B cell (primary cell): ENCODE results near the gene PGAM2. TPM values are rescaled to one million over a fixed set of nuclear protein-coding genes. Genes with fewer than 3 reads are reported as not detected.

Experiments
- ATAC-seq: fragments of 200-7000 bp; cut with Tn5 transposase; one replicate; pipeline ENCODE4 v1.10.0; 2021; ENCODE audit warnings: low read depth, mild to moderate bottlenecking, moderate number of reproducible peaks, moderate library complexity
- CTCF ChIA-PET: fragments of 350-600 bp; sonication (Branson Sonifier 250); formaldehyde crosslinking; loops from one replicate; lab custom pipeline; 2021; ENCODE audit warnings: antibody characterized with exemption, inconsistent platforms; lab: Charles Lee
- POLR2A ChIA-PET: fragments of 350-600 bp; sonication (Branson Sonifier 250); formaldehyde crosslinking; loops from one replicate; lab custom pipeline; 2021; ENCODE audit warnings: antibody characterized with exemption; lab: Charles Lee
- DNase-seq: peaks from one replicate; pipeline ENCODE4 v3.0.0; 2013
- H2AFZ ChIP-seq: 2 replicates; pipeline ENCODE4 v1.6.1; 2012; ENCODE audit warnings: mild to moderate bottlenecking, low read depth, low read length; ENCODE audit not compliant: insufficient read depth, poor library complexity, severe bottlenecking
- H3K27ac ChIP-seq, 2 donors: 1 replicate in 1 of 2; 2 replicates in 1 of 2; pipeline ENCODE4 v1.5.1; 2012 to 2013; ENCODE audit warnings: low read length in 2 of 2, mild to moderate bottlenecking in 2 of 2, moderate library complexity in 1 of 2
- H3K27me3 ChIP-seq, 4 experiments: fragments of 200-600 bp in 1 of 4; sonication (generic) in 1 of 4; replicated peaks in 1 of 4; 1 replicate in 2 of 4; 2 replicates in 2 of 4; pipeline versions ENCODE4 v1.6.1 to v1.7.0; 2013 to 2016; ENCODE audit warnings: low read length in 3 of 4, mild to moderate bottlenecking in 2 of 4, mixed read lengths in 1 of 4, moderate library complexity in 1 of 4; ENCODE audit not compliant: insufficient read depth in 4 of 4, control insufficient read depth in 3 of 4; ENCODE audit errors: control extremely low read depth in 1 of 4
- H3K36me3 ChIP-seq, 2 experiments: replicated peaks in 1 of 2; 1 replicate in 1 of 2; 2 replicates in 1 of 2; pipeline versions ENCODE4 v1.6.1 to v1.7.1; 2013; ENCODE audit warnings: low read length in 1 of 2; ENCODE audit not compliant: insufficient read depth in 2 of 2, control insufficient read depth in 1 of 2; ENCODE audit errors: control extremely low read depth in 1 of 2, extremely low read depth in 1 of 2
- H3K4me1 ChIP-seq, 2 donors: fragments of 200-600 bp in 1 of 2; sonication (generic) in 1 of 2; 1 replicate in 1 of 2; 2 replicates in 1 of 2; pipeline versions ENCODE4 v1.5.1 to v1.6.1; 2013 to 2017; ENCODE audit warnings: low read length in 2 of 2; ENCODE audit not compliant: control insufficient read depth in 2 of 2, insufficient read depth in 2 of 2
- H3K4me2 ChIP-seq: replicated peaks from 2 replicates; pipeline ENCODE3; 2012; ENCODE audit warnings: mild to moderate bottlenecking, low read depth, low read length; ENCODE audit not compliant: poor library complexity, severe bottlenecking
- H3K4me3 ChIP-seq, 5 experiments: fragments of 200-600 bp in 1 of 5; sonication (generic) in 1 of 5; 1 replicate in 3 of 5; 2 replicates in 2 of 5; pipeline versions ENCODE4 v1.5.1 to v1.7.0; 2011 to 2016; ENCODE audit warnings: low read length in 4 of 5, mild to moderate bottlenecking in 4 of 5, low read depth in 2 of 5, control low read depth in 1 of 5, moderate library complexity in 1 of 5; ENCODE audit not compliant: insufficient read depth in 1 of 5; ENCODE audit errors: control extremely low read depth in 1 of 5, extremely low read depth in 1 of 5
- H3K79me2 ChIP-seq: fragments of 200-600 bp; sonication (generic); one replicate; pipeline ENCODE4 v1.6.0; 2016; ENCODE audit warnings: low read length; ENCODE audit not compliant: control insufficient read depth, insufficient read depth
- H3K9ac ChIP-seq: fragments of 200-600 bp; sonication (generic); 2 replicates; pipeline ENCODE4 v1.6.1; 2017; ENCODE audit warnings: mild to moderate bottlenecking, low read length, moderate library complexity
- H3K9me3 ChIP-seq, 3 donors: one replicate each; pipeline versions ENCODE4 v1.6.1 to v1.7.1; 2013; ENCODE audit warnings: low read length in 2 of 3; ENCODE audit not compliant: control insufficient read depth in 2 of 3, insufficient read depth in 1 of 3; ENCODE audit errors: control extremely low read depth in 1 of 3
- H4K20me1 ChIP-seq: 2 replicates; pipeline ENCODE4 v1.6.0; 2012; ENCODE audit warnings: mild to moderate bottlenecking, low read length; ENCODE audit not compliant: insufficient read depth, control insufficient read depth, poor library complexity, severe bottlenecking
- H3K27ac Mint-ChIP-seq: one replicate; pipeline ENCODE4 v1.8.0; 2021; ENCODE audit warnings: mixed read lengths
- H3K27me3 Mint-ChIP-seq: one replicate; pipeline ENCODE4 v1.8.0; 2021; ENCODE audit warnings: mixed read lengths
- H3K4me1 Mint-ChIP-seq: one replicate; pipeline ENCODE4 v1.8.0; 2021; ENCODE audit warnings: mixed read lengths
- H3K4me3 Mint-ChIP-seq: one replicate; pipeline ENCODE4 v1.8.0; 2021; ENCODE audit warnings: mixed read lengths
- H3K9me3 Mint-ChIP-seq: one replicate; pipeline ENCODE4 v1.8.0; 2022; ENCODE audit warnings: mixed read lengths; ENCODE audit not compliant: insufficient read depth
- CTCF ChIP-seq: fragments of 200-600 bp; IDR thresholded peaks from one replicate; pipeline ENCODE4 v1.8.0; 2022; ENCODE audit warnings: antibody characterized with exemption, mild to moderate bottlenecking
- EZH2 ChIP-seq: IDR thresholded peaks from 2 replicates; pipeline ENCODE4 v1.6.1; 2012; ENCODE audit warnings: borderline replicate concordance, low read depth, mild to moderate bottlenecking, moderate library complexity, low read length; ENCODE audit not compliant: insufficient read depth, poor library complexity, severe bottlenecking
- WGBS: methylation state at CpG from one replicate; pipeline ENCODE4 v1.1.5; 2013; ENCODE audit warnings: missing lambda C conversion rate; ENCODE audit not compliant: insufficient coverage; 5-methylcytosine and 5-hydroxymethylcytosine counted together
- intact Hi-C: fragments of 100-400 bp; cut with micrococcal nuclease; formaldehyde crosslinking; loops from one replicate; pipeline ENCODE4 v1.10.0; 2022
- polyA plus RNA-seq: library from polyadenylated mRNA; depleted of rRNA; stranded (reverse); fragments of >200 nt; gene quantifications from 2 replicates; pipeline ENCODE4 v1.2.3, GENCODE V29; 2012
- total RNA-seq, 2 donors: library from RNA; stranded (reverse); fragments of 120-200 nt in 1 of 2; gene quantifications; 1 replicate in 1 of 2; 2 replicates in 1 of 2; pipeline versions ENCODE4 v1.2.3 to v1.2.4, GENCODE V29; 2013 to 2022

PGAM2 gene
- total and polyA plus RNA-seq, 2 donors (not counting 1 experiment from before 2014, with no cell fraction given), result 0.69 to 3.2 TPM

DNA sequence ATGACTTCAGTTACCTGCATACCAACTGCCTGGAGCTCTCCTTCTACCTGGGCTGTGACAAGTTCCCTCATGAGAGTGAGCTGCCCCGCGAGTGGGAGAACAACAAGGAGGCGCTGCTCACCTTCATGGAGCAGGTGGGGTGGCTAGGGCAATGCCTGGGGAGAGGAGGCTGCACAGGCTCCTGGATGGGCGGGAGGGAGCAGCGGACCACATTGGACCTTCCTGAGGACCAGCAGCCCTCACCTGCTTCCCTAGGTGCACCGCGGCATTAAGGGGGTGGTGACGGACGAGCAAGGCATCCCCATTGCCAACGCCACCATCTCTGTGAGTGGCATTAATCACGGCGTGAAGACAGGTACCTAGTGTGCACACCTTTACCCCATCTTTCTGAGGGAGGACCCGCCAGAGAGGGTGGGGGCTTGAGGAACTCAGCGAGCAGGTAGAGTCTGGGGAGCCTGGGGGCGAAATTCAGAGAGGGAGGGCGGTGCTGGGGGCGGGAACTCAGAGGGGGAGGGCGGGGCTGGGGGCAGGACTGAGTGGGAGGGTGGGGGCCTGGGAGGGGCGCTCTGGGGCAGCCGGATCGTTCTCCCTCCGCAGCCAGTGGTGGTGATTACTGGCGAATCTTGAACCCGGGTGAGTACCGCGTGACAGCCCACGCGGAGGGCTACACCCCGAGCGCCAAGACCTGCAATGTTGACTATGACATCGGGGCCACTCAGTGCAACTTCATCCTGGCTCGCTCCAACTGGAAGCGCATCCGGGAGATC, 47.8 kb upstream of the PGAM2 start:
- 98% methylated on average over 20 of the region's 34 CpGs for WGBS
- peaks cover 0 to 46% of the 10 kb centered on the region in 2 experiments for H3K36me3 ChIP-seq
- H4K20me1 ChIP-seq, result no peaks in the 10 kb centered on the region
- H3K27ac ChIP-seq, result no peak overlapping the region
- intact Hi-C loops, result no loop called here
- no peaks in the 10 kb centered on the region for H3K27me3 ChIP-seq
- no peak overlapping the region for H3K4me2 ChIP-seq
- no peaks in the 10 kb centered on the region for H3K9me3 Mint-ChIP-seq
- ChIA-PET POLR2A (no interaction called here), CTCF (no interaction called here)
- ATAC-seq (no peak), DNase-seq (no peak)
- H3K9ac ChIP-seq, result no peak overlapping the region
- no peak overlapping the region for H3K4me3 Mint-ChIP-seq
- no peak overlapping the region for H3K27ac Mint-ChIP-seq
- peaks cover 6% of the 10 kb centered on the region for H3K79me2 ChIP-seq
- no peaks in the 10 kb centered on the region for H3K27me3 Mint-ChIP-seq
- TF ChIP-seq CTCF, result no peak
- no peak overlapping the region for H2AFZ ChIP-seq
- no peaks in the 10 kb centered on the region for H3K4me1 Mint-ChIP-seq
- no peak overlapping the region for H3K4me3 ChIP-seq
- H3K4me1 ChIP-seq, result no peaks in the 10 kb centered on the region
- no peaks in the 10 kb centered on the region for H3K9me3 ChIP-seq

DNA sequence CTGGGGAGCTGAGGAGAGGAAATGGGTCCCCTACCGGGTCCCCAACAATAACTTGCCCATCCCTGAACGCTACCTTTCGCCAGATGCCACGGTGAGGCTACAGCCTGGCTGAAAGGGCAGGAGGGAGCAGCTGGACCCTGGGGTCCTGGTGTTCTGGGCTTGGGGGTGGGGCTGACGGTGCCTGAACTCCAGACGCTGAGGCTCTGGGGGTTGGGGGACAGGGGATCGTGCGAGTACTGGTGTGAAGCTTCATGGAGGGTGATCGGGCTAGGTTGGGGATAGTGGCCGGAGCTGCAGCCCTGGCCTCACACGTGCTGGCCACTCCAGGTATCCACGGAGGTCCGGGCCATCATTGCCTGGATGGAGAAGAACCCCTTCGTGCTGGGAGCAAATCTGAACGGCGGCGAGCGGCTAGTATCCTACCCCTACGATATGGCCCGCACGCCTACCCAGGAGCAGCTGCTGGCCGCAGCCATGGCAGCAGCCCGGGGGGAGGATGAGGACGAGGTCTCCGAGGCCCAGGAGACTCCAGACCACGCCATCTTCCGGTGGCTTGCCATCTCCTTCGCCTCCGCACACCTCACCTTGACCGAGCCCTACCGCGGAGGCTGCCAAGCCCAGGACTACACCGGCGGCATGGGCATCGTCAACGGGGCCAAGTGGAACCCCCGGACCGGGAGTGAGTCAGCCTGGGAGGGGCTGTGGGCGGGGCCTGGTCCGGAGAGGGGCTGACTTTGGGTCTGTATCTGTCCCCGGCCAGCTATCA, 47.0 kb upstream of the PGAM2 start:
- Histone ChIP-seq H3K9me3 (no peaks in the 10 kb centered on the region), H3K27ac (no peak overlapping the region), H3K79me2 (no peaks in the 10 kb centered on the region), H4K20me1 (no peaks in the 10 kb centered on the region), H3K36me3 (peaks cover 0 to 43% of the 10 kb centered on the region in 2 experiments), H2AFZ (no peak overlapping the region), H3K9ac (no peak overlapping the region), H3K27me3 (no peaks in the 10 kb centered on the region), H3K4me2 (no peak overlapping the region), H3K4me1 (no peaks in the 10 kb centered on the region), H3K4me3 (no peak overlapping the region)
- no peaks in the 10 kb centered on the region for H3K9me3 Mint-ChIP-seq
- 93% methylated on average over 38 of the region's 41 CpGs for WGBS
- ATAC-seq (no peak), DNase-seq (no peak)
- H3K27me3 Mint-ChIP-seq, result no peaks in the 10 kb centered on the region
- TF ChIP-seq CTCF (no peak), EZH2 (no peak)
- intact Hi-C loops, result no loop called here
- H3K4me3 Mint-ChIP-seq, result no peak overlapping the region
- POLR2A ChIA-PET, result interaction anchor here (1.1 kb wide), 1 partner anchor 10 kb away, joined by 3 read pairs; no protein-coding TSS in a partner anchor
- H3K27ac Mint-ChIP-seq, result no peak overlapping the region
- H3K4me1 Mint-ChIP-seq, result no peaks in the 10 kb centered on the region
- CTCF ChIA-PET, result no interaction called here
